GM18870 (cell line): Measurements from ENCODE around the gene LGALS9C.
A peak's percentile ranks its signal among the peaks of the same experiment; 100 is the strongest.
"Not testable (repeated sequence)": the region's sequence is repeated elsewhere in the genome, so short reads cannot be mapped to it uniquely, and the experiment has no call there.

Experiments used
- ATAC-seq: cut with Tn5 transposase; IDR thresholded peaks from one replicate; pipeline ENCODE4 v1.9.1; 2021; ENCODE audit warnings: moderate library complexity; ENCODE audit not compliant: unreplicated experiment

Gene LGALS9C

DNA sequence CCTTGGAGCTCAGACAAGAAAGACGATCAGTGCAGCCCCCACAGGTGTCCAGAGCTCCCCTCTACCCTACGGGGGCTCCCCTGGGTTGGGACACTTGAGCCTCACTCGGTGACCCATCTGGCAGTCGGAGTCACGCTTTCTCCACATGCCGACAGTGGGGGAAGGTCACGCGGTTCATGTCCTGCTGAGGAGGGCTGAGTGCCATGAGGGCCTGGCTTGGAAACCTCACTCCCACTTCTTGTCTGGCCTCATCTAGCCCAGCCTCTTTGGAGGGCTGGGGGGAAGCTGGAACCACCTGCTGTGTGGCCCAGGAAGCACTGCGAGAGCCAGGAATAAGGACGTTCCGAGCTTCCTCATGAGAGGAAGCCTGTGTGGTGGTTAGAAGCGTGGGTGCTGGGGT, 1.8 kb downstream of the LGALS9C start:
- not testable (repeated sequence) for ATAC-seq

DNA sequence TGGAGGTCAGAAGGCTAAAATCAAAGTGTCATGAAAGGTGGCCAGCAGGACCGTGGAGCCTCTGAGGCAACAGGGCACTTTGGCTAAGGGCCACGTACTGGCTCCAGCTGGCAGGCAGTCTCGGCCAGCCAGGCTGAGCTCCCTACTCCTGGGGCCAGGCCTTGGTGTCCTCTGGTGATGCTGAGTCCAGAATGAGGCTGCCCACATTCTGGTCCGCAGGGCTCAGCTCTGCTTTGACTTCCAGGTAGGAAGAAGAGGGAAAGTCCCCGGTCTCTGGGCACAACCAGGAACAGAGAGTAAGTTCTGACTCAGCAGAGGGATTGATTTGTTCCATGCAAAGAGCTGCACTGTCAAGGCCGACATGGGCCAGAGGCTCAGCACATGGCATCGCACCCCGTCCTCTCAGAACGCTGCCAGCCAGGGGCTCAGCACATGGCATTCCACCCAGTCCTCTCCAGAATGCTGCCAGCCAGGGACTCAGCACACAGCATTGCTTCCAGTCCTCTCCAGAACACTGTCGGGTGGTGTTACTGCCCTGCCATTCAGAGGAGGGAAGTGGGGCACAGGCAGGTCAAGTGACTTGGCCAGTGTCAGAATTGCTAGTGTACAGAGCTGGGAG, 2.5 kb downstream of the LGALS9C start:
- ATAC-seq, result not testable (repeated sequence)

DNA sequence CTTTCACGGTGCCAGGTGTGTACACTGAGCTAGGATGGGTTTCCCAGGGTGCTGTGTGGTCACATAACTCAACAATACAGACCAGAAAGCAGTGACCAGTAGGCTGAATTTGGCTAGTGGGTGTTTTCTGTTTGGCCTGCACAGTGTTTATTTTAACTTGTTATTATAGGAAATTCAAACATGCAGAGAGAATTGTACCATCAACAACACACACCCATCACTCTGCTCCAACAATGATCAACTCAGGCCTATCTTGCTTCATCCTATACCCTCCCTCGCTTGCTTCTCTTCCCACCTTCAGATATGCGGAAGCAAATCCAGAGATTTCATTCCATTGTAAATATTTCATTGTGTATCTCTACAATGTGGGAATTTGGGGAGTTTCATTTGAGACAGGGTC, 5.2 kb downstream of the LGALS9C start:
- not testable (repeated sequence) for ATAC-seq

DNA sequence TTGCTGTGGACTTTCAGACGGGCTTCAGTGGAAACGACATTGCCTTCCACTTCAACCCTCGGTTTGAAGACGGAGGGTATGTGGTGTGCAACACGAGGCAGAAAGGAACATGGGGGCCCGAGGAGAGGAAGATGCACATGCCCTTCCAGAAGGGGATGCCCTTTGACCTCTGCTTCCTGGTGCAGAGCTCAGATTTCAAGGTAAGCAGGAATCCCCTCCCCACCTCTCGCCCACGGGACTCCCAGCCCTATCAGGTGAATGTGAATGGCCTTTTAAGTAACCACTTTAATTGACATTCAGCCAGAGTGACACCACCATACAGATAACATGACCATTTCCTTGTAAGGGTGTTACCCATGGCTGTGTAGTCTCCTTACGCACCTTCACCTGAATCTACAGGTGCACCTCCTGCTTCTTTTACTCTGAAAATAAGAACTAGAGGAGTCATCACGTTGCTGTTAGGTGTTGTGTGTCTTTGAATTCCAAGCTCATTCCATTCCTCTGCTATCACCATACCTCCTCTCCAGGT, 9.4 kb downstream of the LGALS9C start:
- not testable (repeated sequence) for ATAC-seq

DNA sequence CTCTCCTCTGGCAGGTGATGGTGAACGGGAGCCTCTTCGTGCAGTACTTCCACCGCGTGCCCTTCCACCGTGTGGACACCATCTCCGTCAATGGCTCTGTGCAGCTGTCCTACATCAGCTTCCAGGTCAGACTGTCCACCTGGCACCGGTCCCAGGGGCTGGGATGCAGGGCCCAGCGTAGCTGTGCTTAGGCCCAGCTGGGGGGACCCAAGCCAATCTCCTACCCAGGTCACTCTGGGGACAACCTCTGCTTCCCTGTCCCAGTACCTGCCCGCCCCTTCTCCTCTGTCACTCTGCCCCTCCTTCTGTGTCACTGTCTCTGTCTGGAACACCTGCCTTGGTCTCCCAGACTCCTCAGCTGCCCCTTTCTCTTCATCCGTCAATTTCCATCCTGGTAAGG, 11.0 kb downstream of the LGALS9C start:
- ATAC-seq, result not testable (repeated sequence)

DNA sequence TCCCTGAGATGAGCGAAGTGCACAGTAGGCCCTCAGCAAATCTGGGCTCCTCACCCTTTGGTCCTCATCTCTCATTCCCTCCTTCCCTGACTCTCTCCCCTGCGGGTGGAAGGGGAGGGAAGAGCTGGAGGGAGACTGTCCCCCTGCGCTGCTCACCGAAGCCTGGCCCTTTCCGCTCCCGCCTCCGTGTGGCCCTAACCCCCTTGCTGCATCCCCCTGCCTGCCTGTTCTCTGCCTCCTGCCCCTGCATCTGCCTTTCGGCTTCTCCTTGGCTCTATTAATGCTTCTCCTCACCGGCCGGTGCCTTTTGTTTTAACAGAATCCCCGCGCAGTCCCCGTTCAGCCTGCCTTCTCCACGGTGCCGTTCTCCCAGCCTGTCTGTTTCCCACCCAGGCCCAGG, 12.0 kb downstream of the LGALS9C start:
- not testable (repeated sequence) for ATAC-seq

DNA sequence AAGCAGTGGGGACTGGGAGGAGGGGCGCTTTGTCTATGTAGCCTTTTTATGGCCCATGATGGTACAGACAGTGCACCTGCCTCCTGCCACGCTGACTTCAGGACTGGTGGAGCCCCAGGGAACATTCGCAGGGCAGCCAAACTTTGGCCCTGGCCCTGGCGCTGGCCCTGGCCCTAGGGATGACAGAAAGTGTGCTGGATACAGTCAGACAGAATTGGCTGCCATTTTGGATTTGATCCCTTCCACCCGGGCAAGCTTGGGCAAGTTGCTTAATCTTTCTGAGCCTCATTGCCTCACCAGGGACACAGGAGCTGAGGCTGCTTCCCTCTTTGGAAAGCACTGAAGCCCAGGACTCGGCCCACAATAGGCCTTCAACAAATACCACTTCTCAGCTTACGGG, 13.4 kb downstream of the LGALS9C start:
- not testable (repeated sequence) for ATAC-seq

DNA sequence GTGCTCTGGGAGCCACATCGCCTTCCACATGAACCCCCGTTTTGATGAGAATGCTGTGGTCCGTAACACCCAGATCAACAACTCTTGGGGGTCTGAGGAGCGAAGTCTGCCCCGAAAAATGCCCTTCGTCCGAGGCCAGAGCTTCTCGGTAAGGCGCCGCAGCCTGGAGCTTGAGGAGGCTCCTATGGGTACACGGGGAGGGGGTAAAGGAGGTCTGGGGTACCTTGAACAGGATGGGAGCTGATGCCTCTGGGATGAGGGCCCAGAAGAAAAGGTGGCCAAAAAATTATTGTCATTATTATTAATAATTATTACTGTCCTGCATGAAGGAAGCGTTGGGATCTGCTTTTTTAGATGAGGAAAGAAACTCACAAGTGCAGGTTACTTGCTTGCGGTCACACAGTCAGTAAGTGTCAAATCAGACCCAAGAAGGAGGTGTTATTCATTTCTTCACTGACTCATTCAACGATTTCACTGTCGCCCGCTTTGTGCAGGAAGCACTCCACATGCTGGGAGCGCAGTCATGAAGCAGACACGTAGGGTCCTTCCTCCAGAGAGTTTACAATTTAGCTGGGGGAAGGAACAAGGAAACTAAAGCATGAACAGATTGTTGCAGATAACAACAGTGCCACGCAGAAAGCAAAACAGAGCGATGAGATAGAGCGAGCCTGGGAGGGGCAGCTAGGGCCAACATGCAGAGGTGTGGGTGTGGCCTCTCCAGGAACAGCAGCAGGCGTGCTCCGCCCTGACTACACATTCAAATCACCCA, 16.3 kb downstream of the LGALS9C start:
- ATAC-seq, result peak; percentile 62

DNA sequence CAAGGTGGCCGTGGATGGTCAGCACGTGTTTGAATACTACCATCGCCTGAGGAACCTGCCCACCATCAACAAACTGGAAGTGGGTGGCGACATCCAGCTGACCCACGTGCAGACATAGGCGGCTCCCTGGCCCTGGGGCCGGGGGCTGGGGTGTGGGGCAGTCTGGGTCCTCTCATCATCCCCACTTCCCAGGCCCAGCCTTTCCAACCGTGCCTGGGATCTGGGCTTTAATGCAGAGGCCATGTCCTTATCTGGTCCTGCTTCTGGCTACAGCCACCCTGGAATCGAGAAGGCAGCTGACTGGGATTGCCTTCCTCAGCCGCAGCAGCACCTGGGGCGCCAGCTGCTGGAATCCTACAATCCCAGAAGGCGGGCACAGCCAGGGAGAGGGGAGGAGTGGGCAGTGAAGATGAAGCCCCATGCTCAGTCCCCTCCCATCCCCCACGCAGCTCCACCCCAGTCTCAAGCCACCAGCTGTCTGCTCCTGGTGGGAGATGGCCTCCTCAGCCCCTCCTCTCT, 17.7 kb downstream of the LGALS9C start:
- not testable (repeated sequence) for ATAC-seq

DNA sequence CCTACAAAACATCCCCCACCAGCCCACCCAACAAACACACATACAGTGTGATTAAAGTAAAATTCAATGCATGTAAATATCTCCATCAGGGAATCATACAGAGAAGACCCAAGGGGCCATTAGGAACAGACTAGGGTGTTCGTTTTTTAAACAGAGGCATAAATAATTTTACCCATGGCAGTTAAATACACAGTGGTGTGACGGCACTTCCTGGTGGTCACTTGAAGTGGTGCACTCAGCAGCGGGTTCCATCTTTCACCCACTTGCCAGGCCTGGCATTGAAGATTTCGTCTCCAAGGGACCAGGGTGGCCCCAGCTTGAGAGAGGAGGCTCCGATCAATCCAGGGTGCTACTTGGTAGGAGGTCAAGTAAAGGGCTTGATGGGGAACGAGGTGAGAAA, 20.5 kb downstream of the LGALS9C start:
- ATAC-seq, result not testable (repeated sequence)

DNA sequence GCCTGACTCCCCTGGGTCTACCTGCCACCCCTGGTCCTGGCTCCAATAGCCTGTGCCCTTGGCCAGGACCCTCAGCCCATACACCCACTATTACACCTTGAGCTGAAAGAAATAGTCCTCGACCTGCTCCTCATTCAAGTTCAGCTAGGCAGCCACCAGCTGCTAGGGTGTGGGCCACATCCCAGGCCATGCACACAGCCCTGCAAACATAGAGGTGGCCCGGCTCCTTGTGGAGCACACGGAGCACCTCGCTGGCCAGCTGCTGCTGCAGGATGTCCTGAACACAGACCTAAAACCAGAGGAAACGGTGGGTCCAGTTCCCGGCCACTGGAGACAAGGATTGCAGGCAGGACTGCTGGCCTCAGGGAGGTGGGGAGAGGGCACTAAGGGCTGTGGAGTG, 22.5 kb downstream of the LGALS9C start:
- not testable (repeated sequence) for ATAC-seq

DNA sequence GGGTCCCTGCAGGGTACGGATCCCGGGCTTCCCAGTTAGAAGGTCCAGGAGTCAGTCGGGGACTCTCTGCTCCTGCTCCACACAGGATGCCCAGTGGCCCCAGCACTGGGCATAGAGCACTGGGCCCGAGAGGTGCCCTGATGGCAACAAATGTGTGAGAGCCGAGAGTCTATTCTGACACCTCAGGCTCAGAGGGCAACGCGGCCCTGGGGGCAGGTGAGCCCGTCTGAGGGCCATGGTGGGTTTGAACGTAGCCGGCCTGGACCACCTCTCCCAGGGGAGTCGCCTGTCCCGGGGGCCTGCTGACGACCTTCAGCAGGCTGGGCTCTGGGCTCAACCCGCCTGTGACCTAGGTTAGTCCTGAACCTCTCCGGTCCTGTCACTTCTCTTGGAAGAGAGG, 23.2 kb downstream of the LGALS9C start:
- not testable (repeated sequence) for ATAC-seq

DNA sequence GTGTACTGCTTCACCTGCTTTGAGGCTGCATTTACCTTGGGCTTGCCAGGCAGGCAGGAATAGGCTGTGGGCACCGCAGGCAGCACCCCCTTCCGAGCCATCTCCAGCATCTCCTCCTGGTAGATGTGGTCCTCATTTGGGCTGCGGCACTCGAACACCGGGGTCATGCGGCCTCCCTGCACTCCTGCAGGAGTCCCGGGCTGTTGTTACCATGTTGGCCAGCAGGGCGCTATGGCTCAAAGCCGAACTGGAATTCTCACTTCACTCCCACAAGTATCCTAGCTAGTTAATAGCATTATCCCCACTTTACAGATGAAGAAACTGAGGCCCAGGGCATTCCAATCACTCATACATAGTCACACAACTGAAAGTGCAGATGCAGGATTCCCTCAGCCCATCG, 23.7 kb downstream of the LGALS9C start:
- ATAC-seq, result not testable (repeated sequence)

DNA sequence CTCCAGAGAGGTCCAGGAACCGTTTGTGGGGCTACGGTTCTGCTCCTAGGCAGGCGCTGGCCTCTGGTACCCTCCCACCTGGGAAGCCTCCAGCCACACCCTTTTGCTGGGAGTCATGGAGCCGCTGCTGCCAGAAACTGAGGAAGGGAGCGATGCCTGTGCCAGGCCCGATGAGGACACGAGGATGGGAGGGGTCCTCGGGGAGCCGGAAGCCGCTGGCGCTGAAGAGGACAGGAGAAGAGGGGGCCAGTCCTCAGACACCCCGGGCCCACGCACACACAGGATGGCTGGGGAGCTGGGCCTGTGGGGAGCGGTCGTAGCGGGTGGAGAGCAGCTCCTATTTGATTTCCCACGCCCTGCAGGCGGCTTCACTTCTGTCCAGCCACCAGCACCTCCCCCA, 24.2 kb downstream of the LGALS9C start:
- not testable (repeated sequence) for ATAC-seq

DNA sequence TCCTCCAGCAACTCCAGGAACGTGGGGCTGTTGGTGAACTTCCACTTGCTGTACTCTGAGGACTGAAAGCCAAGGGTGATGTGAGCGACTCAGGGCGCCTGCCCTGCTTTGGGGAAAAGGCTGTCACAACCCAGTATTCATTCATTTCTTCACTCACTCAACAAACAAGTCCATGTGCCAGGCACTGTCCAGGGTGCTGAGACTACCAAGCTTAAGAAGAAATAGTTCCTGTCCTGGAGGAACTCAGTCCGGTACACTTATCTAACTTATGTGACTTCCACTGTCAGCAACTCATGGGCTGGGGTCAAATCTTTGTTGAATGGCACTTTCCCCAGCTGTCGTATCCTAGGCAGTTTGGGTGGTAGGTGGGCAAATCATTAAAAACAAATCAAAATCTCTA, 26.6 kb downstream of the LGALS9C start:
- not testable (repeated sequence) for ATAC-seq

DNA sequence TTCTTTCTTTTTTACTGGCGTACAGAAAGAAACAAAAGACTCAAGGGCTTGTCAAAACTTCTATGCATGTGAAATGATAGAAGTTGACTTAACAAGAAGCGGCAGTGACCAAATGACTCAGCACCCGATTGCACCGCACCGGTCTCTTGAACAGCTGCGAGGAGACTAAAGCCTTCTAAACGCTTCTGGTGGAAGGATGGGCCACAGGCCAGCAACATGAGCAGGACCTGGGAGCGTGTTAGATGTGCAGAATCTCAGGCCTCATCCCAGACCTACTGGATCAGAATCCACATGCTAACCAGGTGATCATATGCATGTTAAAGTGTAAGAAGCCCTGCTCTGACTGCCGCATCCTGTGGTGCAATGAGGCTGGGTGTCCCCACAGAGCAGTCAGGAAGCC, 31.1 kb downstream of the LGALS9C start:
- ATAC-seq, result not testable (repeated sequence)

DNA sequence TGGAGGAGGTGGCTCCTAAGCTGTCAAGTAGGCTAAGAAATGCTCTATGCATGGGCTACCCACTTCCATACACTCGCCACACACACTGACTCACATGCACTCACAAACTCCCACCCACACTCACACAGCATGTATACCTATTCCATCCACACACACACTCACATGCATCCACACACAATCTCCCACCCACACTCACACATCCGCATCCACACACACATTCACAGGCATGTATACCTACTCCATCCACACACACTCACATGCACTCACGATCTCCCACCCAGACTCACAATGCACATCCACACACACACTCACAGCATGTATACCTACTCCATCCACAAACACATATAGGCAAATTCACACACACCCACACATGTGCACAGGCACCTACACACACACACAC, 32.1 kb downstream of the LGALS9C start:
- ATAC-seq, result not testable (repeated sequence)

DNA sequence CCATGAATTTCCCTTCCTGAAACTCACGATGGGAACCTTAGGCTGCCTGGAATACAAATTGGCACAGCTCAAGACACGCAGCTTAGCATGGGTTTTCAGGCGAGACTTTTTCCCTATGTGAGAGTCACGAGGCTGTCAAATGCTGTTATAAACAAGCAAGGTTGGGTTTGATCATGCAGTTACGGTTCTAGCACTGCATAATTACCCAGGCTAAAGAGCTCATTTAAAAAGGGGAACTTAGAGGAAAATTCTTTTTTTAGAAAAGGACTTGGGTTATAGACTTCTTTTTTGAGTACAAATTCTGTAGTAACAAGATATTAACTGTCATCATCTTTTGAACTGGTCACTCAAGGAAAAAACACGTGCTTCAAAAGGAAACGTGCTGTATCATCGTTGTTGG, 44.5 kb downstream of the LGALS9C start:
- not testable (repeated sequence) for ATAC-seq

DNA sequence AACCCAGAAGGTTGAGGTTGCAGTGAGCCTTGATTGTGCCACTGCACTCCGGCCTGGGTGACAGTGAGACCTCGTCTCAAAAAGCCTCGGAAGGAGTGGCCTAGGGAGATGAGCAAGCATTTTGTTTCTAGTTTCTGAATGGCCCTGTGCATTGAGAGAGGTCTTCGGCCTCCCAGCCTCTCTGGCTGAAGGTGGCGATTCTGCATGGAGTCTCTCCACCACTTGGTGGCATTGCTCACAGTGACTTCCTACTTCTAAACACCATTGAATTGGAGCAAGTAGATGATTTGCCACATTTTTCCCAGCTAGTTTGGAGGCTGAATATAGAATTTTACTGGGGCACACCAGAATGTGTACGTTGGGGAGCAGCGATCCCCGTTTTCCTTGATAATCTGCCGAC, 48.4 kb downstream of the LGALS9C start:
- ATAC-seq, result not testable (repeated sequence)

DNA sequence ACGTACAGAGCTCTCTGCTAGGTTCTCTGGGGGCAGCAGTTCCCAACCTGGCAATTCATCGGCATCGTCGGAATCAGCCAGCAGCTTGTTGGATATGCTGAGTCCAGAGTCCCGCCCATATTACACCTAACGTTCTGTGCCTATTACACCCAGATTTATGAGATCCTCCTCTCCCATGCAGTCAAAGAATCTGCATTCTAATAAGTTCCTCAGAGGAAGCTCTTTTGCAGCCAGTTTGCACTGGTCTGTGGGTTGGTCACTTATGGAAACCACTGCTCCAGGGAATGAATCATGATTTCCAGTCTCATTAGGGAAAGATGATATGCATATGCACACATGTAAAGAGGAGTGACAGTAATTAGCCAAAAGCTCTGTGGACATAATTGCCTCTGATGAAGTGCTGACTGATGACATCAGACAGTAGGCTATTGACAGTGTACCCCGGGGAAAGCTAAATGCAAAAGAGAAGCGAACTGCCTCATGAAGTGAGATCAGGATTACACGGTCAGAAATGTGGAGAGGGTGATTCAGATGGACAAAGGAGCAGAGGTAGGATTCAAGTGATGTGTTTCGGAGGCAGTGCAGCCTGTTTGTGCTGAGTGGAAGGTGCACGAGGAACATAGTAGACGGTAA, 49.7 kb downstream of the LGALS9C start:
- ATAC-seq, result not testable (repeated sequence)

DNA sequence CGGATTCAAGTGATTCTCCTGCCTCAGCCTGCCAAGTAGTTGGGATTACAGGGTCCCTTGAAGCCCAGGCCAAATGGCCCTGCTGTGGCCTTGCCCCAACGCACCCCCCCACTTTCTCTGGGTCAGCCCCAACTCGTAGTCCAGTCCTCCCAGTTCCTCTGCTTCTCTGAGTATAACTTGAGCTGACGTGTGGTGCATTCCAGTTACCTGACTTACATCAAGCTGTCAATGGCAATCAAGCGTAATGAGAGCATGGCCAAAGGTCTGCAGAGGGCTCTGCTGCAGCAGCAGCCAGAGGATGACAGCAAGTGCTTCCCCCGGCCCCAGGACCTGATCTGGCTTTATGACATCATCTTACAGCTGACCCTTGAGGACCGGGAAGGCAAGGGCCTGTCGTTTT, 50.8 kb downstream of the LGALS9C start:
- ATAC-seq, result not testable (repeated sequence)
